Central memory CD4-positive, alpha-beta T cell (primary cell): Measurements from ENCODE around the gene RPS6KA3.
"Not testable (repeated sequence)": the region's sequence is repeated elsewhere in the genome, so short reads cannot be mapped to it uniquely, and the experiment has no call there.

ENCODE experiments used
- DNase-seq: peaks from one replicate; pipeline ENCODE4 v3.0.0; 2022

The RPS6KA3 gene

DNA sequence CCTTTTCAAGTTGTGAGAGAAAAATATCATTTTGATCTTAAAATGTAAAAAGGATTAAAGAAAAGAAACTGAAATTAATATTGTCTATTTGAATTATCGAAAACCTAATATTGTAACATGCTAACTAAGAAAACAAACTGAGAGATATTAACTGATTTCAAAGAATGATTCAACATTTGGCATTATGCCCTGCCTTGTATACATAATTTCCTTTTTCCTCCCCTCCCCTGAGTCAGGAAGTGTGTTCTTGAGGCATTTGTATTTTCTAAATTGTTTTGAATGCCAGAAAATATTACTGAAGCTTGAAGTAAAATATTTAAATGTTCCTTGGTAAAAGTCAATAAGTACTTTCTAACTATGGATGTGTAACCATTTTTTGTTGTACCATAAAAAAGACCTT, 49.4 kb downstream of the RPS6KA3 start:
- DNase-seq, result no peak

GRCh38 chrX:20215565-20215964, 51.1 kb downstream of the RPS6KA3 start:
- DNase-seq, result no peak

- no peak for DNase-seq
Measured at GRCh38 chrX:20212486-20213089, 54.1 kb downstream of the RPS6KA3 start.

GRCh38 chrX:20211261-20211786, 55.4 kb downstream of the RPS6KA3 start:
- no peak for DNase-seq

GRCh38 chrX:20205927-20206708, 60.6 kb downstream of the RPS6KA3 start:
- DNase-seq, result no peak

GRCh38 chrX:20204351-20204750, 62.4 kb downstream of the RPS6KA3 start:
- no peak for DNase-seq

- DNase-seq, result no peak
Measured at GRCh38 chrX:20197641-20198210, 69.0 kb downstream of the RPS6KA3 start.

DNA sequence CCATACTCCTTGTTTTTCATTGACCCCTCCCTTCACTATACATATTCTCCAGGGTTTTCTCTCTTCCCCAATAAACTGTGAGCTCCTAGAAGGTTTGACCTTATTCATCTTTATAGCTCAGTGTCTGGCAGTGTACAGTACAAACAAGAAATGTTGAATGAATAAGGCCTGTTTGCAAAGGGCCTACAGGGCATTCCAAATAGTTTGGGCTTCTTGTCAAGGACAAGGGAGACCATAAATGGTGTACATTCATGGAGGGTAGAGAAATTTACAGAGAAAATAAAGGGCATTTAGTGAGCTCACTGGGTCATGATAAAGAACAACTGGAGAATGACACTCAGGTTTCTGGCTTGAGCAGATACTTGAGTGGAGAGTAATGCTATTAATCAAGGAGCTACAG, 77.5 kb downstream of the RPS6KA3 start:
- no peak for DNase-seq

GRCh38 chrX:20181598-20182329, 84.9 kb downstream of the RPS6KA3 start:
- DNase-seq, result no peak

GRCh38 chrX:20177093-20177492, 89.6 kb downstream of the RPS6KA3 start:
- DNase-seq, result no peak

DNA sequence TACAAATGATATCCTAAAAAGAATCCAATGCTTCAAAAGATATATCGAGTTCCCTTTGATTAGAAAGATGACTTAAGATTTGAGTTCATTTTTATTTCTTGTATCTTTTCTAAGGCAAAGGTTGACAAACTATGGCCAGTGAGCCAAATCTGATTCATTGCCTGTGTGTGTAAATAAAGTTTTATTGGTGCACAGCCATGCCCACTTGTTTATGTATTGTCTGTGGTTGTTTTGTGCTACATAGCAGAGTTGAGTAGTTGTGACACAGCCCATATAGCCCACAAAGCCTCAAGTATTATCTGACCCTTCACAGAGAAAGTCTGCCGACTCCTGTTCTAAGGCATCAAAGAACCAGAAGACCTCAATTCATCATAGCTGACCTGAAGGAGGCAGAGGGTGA, 92.9 kb downstream of the RPS6KA3 start:
- no peak for DNase-seq

DNA sequence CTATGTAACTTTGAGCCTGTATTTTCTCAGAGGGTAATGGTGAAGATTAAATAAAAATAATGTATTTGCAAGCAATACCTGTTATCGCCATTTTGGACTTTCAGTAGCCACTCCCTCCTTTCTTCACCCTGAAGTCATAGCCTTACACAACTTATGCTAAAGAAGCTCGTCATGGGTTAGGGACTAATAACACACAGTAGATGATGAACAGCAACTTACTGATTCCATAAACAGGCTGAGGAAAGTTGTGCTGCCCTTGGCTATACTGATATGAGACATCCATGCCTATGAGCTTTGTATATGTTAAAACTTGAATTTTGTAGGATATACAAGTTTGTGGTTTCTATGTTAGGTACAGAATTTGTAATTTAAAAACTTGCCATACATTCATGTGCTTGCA, 93.4 kb downstream of the RPS6KA3 start:
- DNase-seq, result no peak

DNA sequence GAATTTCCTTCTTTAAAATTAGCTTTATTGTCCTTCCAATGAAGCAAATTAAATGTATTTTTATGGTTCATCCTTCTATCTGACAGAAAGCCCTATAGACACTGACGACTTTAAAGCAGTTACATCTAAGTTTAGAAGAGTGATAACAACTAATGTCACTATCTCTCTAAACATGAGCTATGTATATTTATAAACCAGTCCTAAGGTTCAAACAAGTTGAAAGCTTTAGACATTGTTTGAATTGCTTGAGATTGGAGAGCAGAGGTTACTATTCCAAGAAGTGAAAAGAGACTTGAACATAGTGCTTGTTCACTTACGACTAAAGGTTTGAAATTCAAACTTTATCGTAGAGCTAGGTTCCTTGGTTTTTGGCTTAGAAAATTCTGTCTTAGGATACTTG, 94.8 kb downstream of the RPS6KA3 start:
- DNase-seq, result no peak

DNA sequence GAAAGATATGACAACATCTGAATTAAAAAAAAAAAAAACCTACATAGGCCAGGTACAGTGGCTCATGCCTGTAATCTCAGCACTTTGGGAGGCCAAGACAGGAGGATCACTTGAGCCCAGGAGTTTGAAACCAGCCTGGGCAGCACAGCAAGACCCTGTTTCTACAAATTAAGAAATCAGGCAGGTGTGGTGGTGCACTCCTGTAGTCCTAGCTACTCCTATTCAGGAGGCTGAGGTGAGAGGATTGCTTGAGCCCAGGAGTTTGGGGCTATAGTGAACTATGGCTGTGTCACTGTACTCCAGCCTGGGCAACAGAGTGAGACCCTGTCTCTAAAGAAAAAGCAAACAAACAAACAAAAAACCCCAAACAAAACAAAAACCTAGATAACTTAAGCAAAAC, 104.2 kb downstream of the RPS6KA3 start:
- not testable (repeated sequence) for DNase-seq

GRCh38 chrX:20159797-20160385, 106.8 kb downstream of the RPS6KA3 start:
- DNase-seq, result no peak

- no peak for DNase-seq
Measured at GRCh38 chrX:20151689-20152088, 115.0 kb downstream of the RPS6KA3 start.

DNA sequence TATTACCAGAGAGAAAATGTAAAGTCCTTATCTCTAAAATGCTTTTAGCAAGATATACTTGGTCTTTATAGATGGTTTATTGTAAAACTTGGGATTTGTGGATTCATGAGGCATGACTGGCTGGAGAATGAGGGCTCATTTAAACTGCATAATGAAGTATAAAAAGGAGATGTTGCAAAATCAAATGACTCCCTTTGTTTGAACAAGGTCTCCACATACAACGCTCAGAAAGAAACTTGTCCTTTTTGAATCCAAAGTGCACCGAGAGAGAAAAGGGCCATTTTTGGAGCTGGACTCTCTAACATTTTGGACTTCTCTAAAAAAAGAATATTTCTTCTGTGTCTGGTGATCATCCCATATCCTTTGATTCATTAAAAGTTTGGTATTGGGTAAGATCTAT, 117.4 kb downstream of the RPS6KA3 start:
- no peak for DNase-seq

GRCh38 chrX:20147561-20147960, 119.1 kb downstream of the RPS6KA3 start:
- no peak for DNase-seq

DNA sequence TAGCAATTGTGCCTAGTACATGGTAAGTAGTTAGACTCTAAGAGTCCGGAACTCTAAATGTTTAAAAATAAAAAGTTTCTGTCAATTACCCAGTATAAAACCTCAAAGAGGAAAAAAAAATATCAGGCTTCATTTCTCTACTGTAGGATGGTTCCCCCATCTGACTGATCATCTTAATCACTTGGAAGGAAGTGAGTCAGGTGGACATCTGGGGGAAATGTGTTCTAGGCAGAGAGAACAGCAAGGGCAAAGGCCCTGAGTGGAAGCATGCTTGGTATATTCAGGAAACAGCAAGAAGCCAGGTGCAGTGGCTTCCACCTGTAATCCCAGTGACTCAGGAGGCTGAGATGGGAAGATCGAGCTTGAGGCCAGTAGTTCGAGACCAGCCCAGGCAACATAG, 122.2 kb downstream of the RPS6KA3 start:
- no peak for DNase-seq

- no peak for DNase-seq
Measured at GRCh38 chrX:20143561-20143960, 123.1 kb downstream of the RPS6KA3 start.

- DNase-seq, result no peak
Measured at GRCh38 chrX:20143111-20143510, 123.6 kb downstream of the RPS6KA3 start.

GRCh38 chrX:20141281-20142220, 125.2 kb downstream of the RPS6KA3 start, which contains the start of gene EIF1AX:
EIF1AX (minus strand) TSS chrX:20141838; CDS start chrX:20141640, 198 bp downstream.
- DNase-seq, result peak; percentile 100
